Panc1 (cell line): Measurements from ENCODE around the gene HEATR3.

Experiments used
- CTCF ChIP-seq: fragments of 450-650 bp; IDR thresholded peaks from 2 replicates; pipeline ENCODE4 v1.5.1; 2017; ENCODE audit warnings: mild to moderate bottlenecking
- POLR2AphosphoS5 ChIP-seq: IDR thresholded peaks from 2 replicates; pipeline ENCODE4 v1.6.1; 2012; ENCODE audit warnings: mild to moderate bottlenecking, low read depth, low read length, moderate library complexity
- SIN3A ChIP-seq: IDR thresholded peaks from 2 replicates; pipeline ENCODE4 v1.6.1; 2012; ENCODE audit warnings: low read depth, mild to moderate bottlenecking, low read length, moderate library complexity, borderline replicate concordance; ENCODE audit not compliant: insufficient read depth
- TCF7L2 ChIP-seq: IDR thresholded peaks from 2 replicates; pipeline ENCODE4 v1.6.1; 2011; ENCODE audit warnings: mild to moderate bottlenecking, low read depth, low read length, inconsistent platforms

GRCh38 chr16:50151756-50152155, 86.0 kb downstream of the HEATR3 start:
- TF ChIP-seq SIN3A (no peak), POLR2AphosphoS5 (no peak), CTCF (no peak), TCF7L2 (no peak)
